ENCODE data around the gene FRYL. TPM values are rescaled to one million over a fixed set of nuclear protein-coding genes. Genes with fewer than 3 reads are reported as not detected.

FRYL gene
- polyA plus RNA-seq, 5 donors: 27.5 to 58.8 (median 49.7) TPM

GRCh38 chr4:48623182-48623780 lies 156.8 kb downstream of the FRYL start:
- no peak for DNase-seq

- no peak for DNase-seq
These were observed 159.2 kb downstream of the FRYL start for GRCh38 chr4:48620831-48621230.

- DNase-seq: no peak
These were observed 160.0 kb downstream of the FRYL start for GRCh38 chr4:48620093-48620492.

GRCh38 chr4:48604527-48604926 lies 175.6 kb downstream of the FRYL start:
- DNase-seq: no peak

- no peak for DNase-seq
These were observed 176.0 kb downstream of the FRYL start for GRCh38 chr4:48604041-48604440.

GRCh38 chr4:48603366-48604003 lies 176.6 kb downstream of the FRYL start:
- DNase-seq: peak; percentile 6 to 13

GRCh38 chr4:48602763-48603162 lies 177.3 kb downstream of the FRYL start:
- no peak for DNase-seq

- DNase-seq: no peak
These were observed 177.9 kb downstream of the FRYL start for GRCh38 chr4:48602222-48602621.

GRCh38 chr4:48596336-48596735 lies 183.7 kb downstream of the FRYL start:
- DNase-seq: no peak

DNA sequence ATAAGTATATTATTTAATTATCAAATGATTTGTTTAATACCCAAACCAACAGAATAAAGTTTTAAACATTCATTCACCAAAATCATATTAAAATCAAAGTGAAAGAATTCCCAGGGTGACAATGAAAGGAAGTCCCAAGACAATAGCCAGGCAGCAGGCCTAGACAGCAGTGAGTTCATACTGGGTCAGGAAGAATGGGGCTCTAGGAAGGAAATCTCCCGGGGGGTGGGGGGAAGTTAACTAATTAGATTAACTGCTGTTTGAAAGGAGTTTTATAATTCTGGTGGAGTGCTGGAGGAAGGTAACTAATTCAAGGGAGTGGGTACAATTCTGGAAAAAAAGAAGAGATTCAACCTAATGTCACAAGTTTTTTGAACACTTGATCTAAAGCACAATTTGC lies 185.9 kb downstream of the FRYL start:
- no peak for DNase-seq

DNA sequence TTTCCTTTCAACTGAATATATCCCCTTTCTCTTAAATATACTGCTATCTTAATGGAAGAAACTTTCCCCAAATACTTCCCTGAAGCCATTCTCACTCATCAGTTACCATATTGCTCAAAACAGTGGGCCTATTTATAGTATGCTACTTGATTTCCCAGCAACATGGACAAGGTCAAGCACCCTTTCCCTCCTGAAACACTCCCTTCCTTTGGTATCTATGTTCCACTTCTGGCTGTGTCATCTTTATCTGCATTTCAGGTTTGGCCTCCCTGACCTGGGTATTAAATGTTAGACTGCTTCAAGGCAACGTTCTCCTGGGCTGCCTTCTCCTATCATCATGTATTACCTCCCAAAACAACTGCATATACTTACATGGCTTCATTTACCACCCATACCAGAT lies 188.7 kb downstream of the FRYL start:
- DNase-seq: no peak

DNA sequence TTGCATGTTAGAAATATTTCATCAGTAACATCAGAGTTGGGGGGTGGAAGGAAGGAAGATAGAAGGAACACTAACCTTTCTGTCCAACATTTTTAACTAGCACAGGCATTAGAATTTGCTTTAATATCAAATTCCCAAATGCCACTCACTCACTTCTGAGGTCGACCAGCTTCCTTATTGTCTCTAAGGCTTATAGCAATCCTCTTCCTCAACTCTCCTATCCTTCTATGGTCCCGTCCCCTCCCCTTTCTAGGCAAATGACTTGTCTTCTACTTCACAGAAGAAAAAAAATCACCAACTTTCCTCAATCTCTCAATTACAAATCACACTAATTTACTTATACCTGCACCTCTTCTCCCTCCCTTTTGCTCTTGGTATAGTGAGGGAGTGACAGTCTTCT lies 189.2 kb downstream of the FRYL start:
- no peak for DNase-seq

DNA sequence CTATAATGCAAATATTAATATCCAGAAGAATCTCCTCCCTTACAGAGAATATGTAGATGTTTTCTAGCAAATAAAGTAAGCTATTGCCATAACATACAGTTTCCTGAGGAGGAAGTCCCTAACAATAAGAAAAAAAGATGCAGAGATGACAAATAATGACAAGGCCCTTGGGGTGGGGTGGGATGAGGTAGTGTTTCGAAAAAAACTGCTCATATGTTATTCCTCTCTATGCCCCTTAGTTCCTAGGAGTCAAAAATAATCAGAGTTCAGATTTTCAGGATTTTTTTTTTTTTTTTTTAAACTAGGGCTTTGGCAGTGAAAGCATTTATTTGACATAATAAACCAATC lies 191.0 kb downstream of the FRYL start:
- no peak for DNase-seq

DNA sequence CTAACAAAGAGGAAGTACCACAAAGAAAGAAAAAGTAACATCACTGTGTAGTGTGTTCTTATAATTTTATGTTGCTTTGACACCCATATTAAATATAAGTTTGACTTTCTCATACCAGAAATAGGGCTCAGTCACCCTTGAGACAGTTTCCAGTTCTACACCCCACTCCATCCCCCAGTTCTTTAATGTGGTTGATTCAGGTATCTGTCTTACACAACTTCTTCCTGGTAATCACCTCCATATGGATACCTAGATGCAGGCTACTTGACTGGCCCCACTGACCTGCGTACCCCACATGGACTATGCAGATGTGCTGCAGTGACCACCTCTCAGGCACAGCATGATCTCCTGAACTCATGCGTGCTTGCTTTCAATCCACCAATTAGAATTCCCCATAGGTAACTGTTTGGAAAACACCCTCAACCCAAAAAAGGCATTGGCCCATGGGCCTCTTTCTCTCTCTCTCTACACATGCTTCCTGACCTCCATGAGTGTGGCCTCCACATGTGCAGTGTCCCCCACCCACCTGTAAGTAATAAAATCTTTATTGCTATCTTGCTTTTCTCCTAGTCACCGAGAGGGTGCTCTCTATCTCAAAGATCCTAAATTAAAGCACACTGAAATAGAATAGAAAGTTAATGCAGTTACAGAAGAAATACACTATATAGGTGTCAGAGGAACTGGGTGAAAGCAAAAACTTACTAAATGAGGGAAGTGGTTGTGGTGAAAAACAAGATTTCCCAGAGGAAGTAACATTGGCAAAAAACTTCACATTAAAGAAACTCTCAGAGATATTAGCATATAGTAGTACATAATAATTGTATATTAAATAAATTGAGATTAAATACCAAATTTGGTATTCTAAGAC lies 191.6 kb downstream of the FRYL start:
- no peak for DNase-seq

DNA sequence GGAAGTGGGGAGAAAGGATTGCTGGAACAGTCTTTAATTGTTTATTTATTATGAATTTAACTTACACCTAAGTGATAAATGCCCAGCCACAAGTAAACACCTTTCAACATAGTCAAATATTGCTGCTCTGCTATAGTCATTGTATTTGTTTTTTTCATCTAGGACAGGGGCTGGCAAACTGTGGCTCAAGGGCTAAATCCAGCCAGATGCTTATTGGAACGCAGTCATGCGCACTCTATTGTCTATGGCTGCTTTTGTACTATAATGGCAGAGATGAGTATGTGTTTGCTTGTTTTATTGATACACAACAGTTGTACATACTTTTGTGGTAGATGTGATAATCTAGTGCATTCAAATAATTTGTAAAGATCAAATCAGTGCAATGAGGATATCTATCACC lies 194.7 kb downstream of the FRYL start:
- DNase-seq: no peak

GRCh38 chr4:48578132-48578968 lies 201.7 kb downstream of the FRYL start:
- peak; percentile 49 to 61 for DNase-seq

GRCh38 chr4:48575964-48576363 lies 204.1 kb downstream of the FRYL start:
- DNase-seq: no peak

GRCh38 chr4:48571471-48571870 lies 208.6 kb downstream of the FRYL start:
- DNase-seq: no peak

- no peak for DNase-seq
These were observed 209.3 kb downstream of the FRYL start for GRCh38 chr4:48570646-48571220.

DNA sequence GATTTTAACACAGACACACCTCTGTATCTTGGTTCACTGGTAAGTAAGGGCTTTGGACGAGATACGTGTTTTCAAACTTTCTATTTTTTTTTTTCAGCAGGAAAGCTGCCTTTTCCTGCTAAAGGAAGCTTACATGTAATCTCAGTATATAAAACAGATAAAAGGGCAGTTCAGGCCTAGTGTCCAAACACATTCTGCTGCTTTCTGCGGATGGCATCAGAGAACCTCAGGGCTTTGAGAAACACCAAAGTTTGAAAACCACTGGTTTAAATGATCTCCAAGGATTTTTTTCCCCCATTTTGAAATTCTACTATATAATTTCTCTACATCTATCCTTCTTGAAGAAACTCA lies 214.1 kb downstream of the FRYL start:
- no peak for DNase-seq

DNA sequence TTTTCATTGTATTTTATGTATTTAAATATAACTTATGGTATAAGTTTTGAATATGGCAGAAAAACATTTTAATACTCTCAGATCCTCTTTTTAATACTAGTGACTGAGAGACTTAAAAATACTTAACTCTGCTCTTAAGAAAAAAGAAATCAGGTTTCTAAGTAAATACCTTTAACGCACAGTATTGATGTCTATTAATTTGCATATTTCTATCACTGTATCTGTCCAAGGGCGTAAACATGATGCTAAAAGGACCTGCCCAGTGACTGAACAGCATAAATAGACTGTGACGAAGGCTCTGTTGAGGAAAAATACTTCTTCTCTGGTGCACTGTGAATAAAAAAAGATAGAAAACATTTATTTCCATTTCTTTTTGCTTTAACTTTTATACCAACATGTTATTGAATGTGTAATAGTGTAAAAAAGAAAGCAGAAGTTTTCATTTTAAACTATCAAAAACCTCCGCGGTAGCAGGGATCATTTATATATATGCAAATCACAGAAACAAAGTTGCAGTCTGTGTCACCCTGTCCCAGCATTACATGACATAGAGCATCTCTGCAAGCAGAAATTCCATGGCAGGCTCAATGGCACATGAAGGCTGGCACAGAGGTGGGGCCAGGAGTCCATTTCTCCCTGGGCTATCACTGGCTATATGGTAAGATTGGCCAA lies 214.6 kb downstream of the FRYL start:
- DNase-seq: no peak

Measured in right lung (tissue), 5 donors.